Measurements from ENCODE around the gene RNF157. TPM values are rescaled to one million over a fixed set of nuclear protein-coding genes. Genes with fewer than 3 reads are reported as not detected.

RNF157 gene
- total RNA-seq, 1 donor from 2014 or later: 6.8 TPM

DNA sequence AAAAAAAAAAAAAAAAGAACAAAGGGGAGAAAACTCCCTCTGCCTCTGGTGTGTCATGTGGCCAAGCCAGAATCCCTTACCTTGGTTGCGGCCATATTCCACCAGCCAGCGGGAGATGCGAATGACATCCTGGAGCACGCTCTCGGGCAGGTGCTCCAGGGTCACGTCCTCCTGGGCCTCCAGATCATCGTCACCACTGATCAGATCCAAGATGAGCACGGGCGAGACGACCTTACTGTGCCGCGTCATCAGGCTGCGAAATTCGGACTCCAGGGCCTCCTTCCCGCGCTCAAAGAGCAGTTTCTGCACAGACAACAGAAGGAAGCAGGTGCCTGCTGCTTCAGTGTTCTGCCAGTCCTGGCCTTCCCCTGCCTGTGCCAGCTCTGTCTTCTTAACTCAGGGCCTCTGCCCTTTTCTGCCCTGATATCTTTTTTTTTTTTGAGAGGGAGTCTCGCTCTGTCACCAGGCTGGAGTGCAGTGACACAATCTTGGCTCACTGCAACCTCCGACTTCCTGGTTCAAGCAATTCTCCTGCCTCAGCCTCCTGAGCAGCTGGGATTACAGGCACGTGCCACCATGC is 142.5 kb downstream of the RNF157 start:
- Histone ChIP-seq H3K27ac (ENCODE audit: low read depth, low read length) (no peak overlapping the region), H3K9me3 (ENCODE audit: control insufficient read depth in 3 of 3, low read length in 3 of 3) (no peaks in the 10 kb centered on the region), H3K4me3 (ENCODE audit: low read length in 3 of 3) (no peak overlapping the region), H3K9ac (ENCODE audit: low read depth in 1 of 3, low read length in 3 of 3) (no peak overlapping the region), H3K27me3 (ENCODE audit: control insufficient read depth in 3 of 3, insufficient read depth in 3 of 3, low read length in 3 of 3) (no peaks in the 10 kb centered on the region), H3K4me1 (ENCODE audit: control insufficient read depth in 3 of 3, insufficient read depth in 3 of 3, low read length in 3 of 3) (peaks cover 7 to 10% (median 8%) of the 10 kb centered on the region in 3 donors), H3K36me3 (ENCODE audit: control insufficient read depth in 3 of 3, insufficient read depth in 3 of 3, low read length in 3 of 3) (peaks cover 46 to 55% (median 55%) of the 10 kb centered on the region in 3 donors)

DNA sequence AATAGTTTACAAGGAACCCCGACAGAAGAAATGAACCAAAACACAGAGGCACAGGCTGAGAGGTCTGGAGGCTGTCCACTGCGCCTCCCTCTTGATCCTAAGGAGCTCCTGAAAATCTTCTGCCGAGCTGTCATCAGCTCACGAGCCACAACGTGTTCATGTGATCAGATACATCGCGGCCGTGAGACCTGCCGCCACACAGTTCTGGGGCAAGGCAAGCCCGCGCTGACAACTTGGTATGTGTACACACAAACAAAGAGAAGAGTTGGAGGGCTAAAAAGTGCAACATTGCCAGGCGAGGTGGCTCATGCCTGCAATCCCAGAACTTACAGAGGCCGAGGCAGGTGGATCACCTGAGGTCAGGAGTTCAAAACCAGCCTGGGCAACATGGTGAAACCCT is 144.3 kb downstream of the RNF157 start:
- Histone ChIP-seq H3K27ac (ENCODE audit: low read depth, low read length) (no peak overlapping the region), H3K4me1 (ENCODE audit: control insufficient read depth in 3 of 3, insufficient read depth in 3 of 3, low read length in 3 of 3) (no peaks in the 10 kb centered on the region), H3K9me3 (ENCODE audit: control insufficient read depth in 3 of 3, low read length in 3 of 3) (no peaks in the 10 kb centered on the region), H3K9ac (ENCODE audit: low read depth in 1 of 3, low read length in 3 of 3) (no peak overlapping the region), H3K36me3 (ENCODE audit: control insufficient read depth in 3 of 3, insufficient read depth in 3 of 3, low read length in 3 of 3) (peaks cover 45 to 62% (median 61%) of the 10 kb centered on the region in 3 donors), H3K27me3 (ENCODE audit: control insufficient read depth in 3 of 3, insufficient read depth in 3 of 3, low read length in 3 of 3) (no peaks in the 10 kb centered on the region), H3K4me3 (ENCODE audit: low read length in 3 of 3) (no peak overlapping the region)

DNA sequence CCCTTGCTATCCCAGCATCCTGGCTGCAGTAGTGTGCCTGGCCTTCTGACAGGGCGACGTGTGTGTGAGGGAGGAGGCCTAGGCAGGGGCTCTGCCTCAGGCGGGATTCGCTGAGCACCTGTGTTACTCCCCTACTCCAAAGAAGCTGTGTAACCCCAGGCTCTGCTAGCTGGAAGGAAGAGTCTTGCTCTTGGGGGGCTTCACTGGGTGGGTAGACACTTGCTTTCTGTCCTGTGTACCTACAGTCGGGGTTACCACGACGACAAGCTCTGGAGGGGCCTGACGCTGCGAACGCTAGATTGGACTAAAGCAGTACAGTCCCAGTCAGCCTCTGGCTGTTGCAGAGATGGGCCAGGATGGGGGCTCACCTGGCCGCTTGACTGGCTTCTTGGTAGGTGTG is 146.2 kb downstream of the RNF157 start:
- no peaks in the 10 kb centered on the region for H3K27me3 ChIP-seq (ENCODE audit: control insufficient read depth in 3 of 3, insufficient read depth in 3 of 3, low read length in 3 of 3)
- H3K9ac ChIP-seq (ENCODE audit: low read depth in 1 of 3, low read length in 3 of 3): no peak overlapping the region
- H3K27ac ChIP-seq (ENCODE audit: low read depth, low read length): no peak overlapping the region
- no peaks in the 10 kb centered on the region for H3K9me3 ChIP-seq (ENCODE audit: control insufficient read depth in 3 of 3, low read length in 3 of 3)
- no peak overlapping the region for H3K4me3 ChIP-seq (ENCODE audit: low read length in 3 of 3)
- H3K36me3 ChIP-seq (ENCODE audit: control insufficient read depth in 3 of 3, insufficient read depth in 3 of 3, low read length in 3 of 3): peaks cover 54 to 71% (median 69%) of the 10 kb centered on the region in 3 donors
- H3K4me1 ChIP-seq (ENCODE audit: control insufficient read depth in 3 of 3, insufficient read depth in 3 of 3, low read length in 3 of 3): no peaks in the 10 kb centered on the region

DNA sequence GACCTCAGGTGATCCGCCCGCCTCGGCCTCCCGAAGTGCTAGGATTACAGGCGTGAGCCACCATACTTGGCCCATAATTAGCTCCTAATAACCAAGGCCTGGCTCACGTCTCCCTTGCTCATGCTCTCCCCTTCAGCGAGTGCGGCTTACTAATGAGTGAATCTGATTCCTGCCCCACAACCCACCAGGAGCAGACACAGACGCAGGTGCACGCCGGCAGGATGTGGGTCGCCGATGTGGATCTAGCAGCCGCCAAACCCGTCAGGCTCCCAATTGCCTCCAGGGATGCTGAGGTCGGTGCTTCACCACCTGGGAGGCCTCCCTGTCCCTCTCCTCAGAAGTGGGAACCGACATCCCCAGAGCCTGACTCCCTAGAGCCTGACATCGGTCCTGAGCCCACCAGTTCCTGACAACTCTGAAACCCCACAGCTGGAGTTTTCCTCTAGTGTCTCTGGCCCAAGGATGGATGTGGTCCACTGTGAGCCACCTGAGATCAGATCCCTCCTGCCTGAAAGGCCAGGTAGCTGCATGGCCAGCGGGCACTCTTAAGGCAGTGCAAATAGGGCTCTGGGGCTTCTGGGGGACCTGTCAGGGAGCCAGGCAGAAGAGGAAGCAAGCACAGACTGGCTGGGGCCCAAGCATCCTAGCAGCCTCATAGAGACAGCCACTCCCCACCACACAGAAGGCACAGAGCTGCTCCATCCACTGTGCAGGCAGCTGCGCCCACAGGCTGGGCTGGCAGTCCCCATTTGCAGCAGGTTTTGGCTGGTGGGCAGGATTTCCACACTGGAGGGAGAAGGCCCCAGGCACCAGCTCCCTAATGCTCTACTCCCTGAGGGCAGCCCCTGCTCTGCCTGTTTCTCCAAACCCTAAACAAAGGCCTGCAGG is 147.5 kb downstream of the RNF157 start:
- Histone ChIP-seq H3K36me3 (ENCODE audit: control insufficient read depth in 3 of 3, insufficient read depth in 3 of 3, low read length in 3 of 3) (peaks cover 66 to 82% (median 80%) of the 10 kb centered on the region in 3 donors), H3K27me3 (ENCODE audit: control insufficient read depth in 3 of 3, insufficient read depth in 3 of 3, low read length in 3 of 3) (no peaks in the 10 kb centered on the region), H3K9ac (ENCODE audit: low read depth in 1 of 3, low read length in 3 of 3) (no peak overlapping the region), H3K4me1 (ENCODE audit: control insufficient read depth in 3 of 3, insufficient read depth in 3 of 3, low read length in 3 of 3) (no peaks in the 10 kb centered on the region), H3K9me3 (ENCODE audit: control insufficient read depth in 3 of 3, low read length in 3 of 3) (no peaks in the 10 kb centered on the region), H3K27ac (ENCODE audit: low read depth, low read length) (no peak overlapping the region), H3K4me3 (ENCODE audit: low read length in 3 of 3) (no peak overlapping the region)

Small RNAs within 50 kb of the gene (small RNA-seq; reads per million reads assigned to genes)
- not detected for gene ATP5MGP6
- 0.86 reads per million, percentile 75 among the genes with 10 or more reads in this experiment for gene MIR6868

Other genes with a start within 250 kb of the RNF157 start
- gene CDK3, start 239.6 kb downstream of the RNF157 start, total RNA-seq: 1.6 TPM
- under 0.01 TPM for gene EVPL, start 213.2 kb downstream of the RNF157 start, total RNA-seq
- gene SRP68, start 168.0 kb downstream of the RNF157 start, total RNA-seq: 41.8 TPM
- not detected for gene GALR2, start 165.7 kb downstream of the RNF157 start, total RNA-seq
- gene ZACN, start 161.3 kb downstream of the RNF157 start, total RNA-seq: not detected
- 54.8 TPM for gene EXOC7, start 136.7 kb downstream of the RNF157 start, total RNA-seq
- under 0.01 TPM for gene FOXJ1, start 99.2 kb downstream of the RNF157 start, total RNA-seq
- 2.6 TPM for gene UBALD2, start 24.9 kb upstream of the RNF157 start, total RNA-seq
- 2.1 TPM for gene QRICH2, start 67.8 kb upstream of the RNF157 start, total RNA-seq
- gene PRPSAP1, start 113.4 kb upstream of the RNF157 start, total RNA-seq: 24.0 TPM
- gene SPHK1, start 144.1 kb upstream of the RNF157 start, total RNA-seq: 2.1 TPM
- 20.9 TPM for gene UBE2O, start 212.7 kb upstream of the RNF157 start, total RNA-seq
- gene AANAT, start 227.1 kb upstream of the RNF157 start, total RNA-seq: not detected

Data from skeletal muscle tissue (tissue), 5 donors.